Trophoblast cell (in vitro differentiated cells and primary cell): ENCODE results near the gene PLXNB1.

ENCODE experiments used
- DNase-seq, 2 donors: peaks; one replicate each; pipeline ENCODE4 v3.0.0-alpha.2; 2016
- H2AFZ ChIP-seq: 2 replicates; pipeline ENCODE4 v1.6.1; 2013; ENCODE audit warnings: low read length, moderate library complexity, mild to moderate bottlenecking; ENCODE audit not compliant: insufficient read depth, poor library complexity
- H2AK5ac ChIP-seq: 2 replicates; pipeline ENCODE4 v1.6.1; 2013; ENCODE audit warnings: mild to moderate bottlenecking, low read length
- H2BK120ac ChIP-seq: 2 replicates; pipeline ENCODE4 v1.6.1; 2013; ENCODE audit warnings: low read length, mild to moderate bottlenecking, moderate library complexity; ENCODE audit not compliant: insufficient read depth, poor library complexity
- H2BK12ac ChIP-seq: 2 replicates; pipeline ENCODE4 v1.6.1; 2013; ENCODE audit warnings: mild to moderate bottlenecking, low read length, moderate library complexity
- H2BK5ac ChIP-seq: 2 replicates; pipeline ENCODE4 v1.6.1; 2013; ENCODE audit warnings: low read length, low read depth, moderate library complexity, mild to moderate bottlenecking; ENCODE audit not compliant: poor library complexity
- H3K14ac ChIP-seq: 2 replicates; pipeline ENCODE4 v1.6.1; 2013; ENCODE audit warnings: mild to moderate bottlenecking, low read length
- H3K18ac ChIP-seq: 2 replicates; pipeline ENCODE4 v1.6.1; 2013; ENCODE audit warnings: mild to moderate bottlenecking, low read length
- H3K23ac ChIP-seq: 2 replicates; pipeline ENCODE4 v1.6.1; 2013; ENCODE audit warnings: low read length
- H3K27ac ChIP-seq: 2 replicates; pipeline ENCODE4 v1.5.1; 2013; ENCODE audit warnings: low read depth, mild to moderate bottlenecking, inconsistent platforms, low read length, moderate library complexity
- H3K27me3 ChIP-seq: 2 replicates; pipeline ENCODE4 v1.6.1; 2013; ENCODE audit warnings: inconsistent platforms, mild to moderate bottlenecking, low read length, moderate library complexity; ENCODE audit not compliant: insufficient read depth
- H3K36me3 ChIP-seq, 2 experiments: 1 replicate in 1 of 2; 2 replicates in 1 of 2; pipeline ENCODE4 v1.6.1; 2013; ENCODE audit warnings: low read length in 2 of 2, mild to moderate bottlenecking in 2 of 2, moderate library complexity in 1 of 2; ENCODE audit not compliant: insufficient read depth in 2 of 2, control insufficient read depth in 1 of 2
- H3K4ac ChIP-seq: 2 replicates; pipeline ENCODE4 v1.6.1; 2013; ENCODE audit warnings: low read depth, mild to moderate bottlenecking, low read length, moderate library complexity
- H3K4me1 ChIP-seq, 2 experiments: 1 replicate in 1 of 2; 2 replicates in 1 of 2; pipeline ENCODE4 v1.6.1; 2013; ENCODE audit warnings: low read length in 2 of 2, mild to moderate bottlenecking in 2 of 2, moderate library complexity in 1 of 2; ENCODE audit not compliant: insufficient read depth in 2 of 2, control insufficient read depth in 1 of 2
- H3K4me2 ChIP-seq: 2 replicates; pipeline ENCODE4 v1.6.1; 2013; ENCODE audit warnings: inconsistent platforms, mild to moderate bottlenecking, low read length, moderate library complexity
- H3K4me3 ChIP-seq: 2 replicates; pipeline ENCODE4 v1.5.1; 2013; ENCODE audit warnings: mild to moderate bottlenecking, low read depth, low read length, inconsistent platforms
- H3K79me1 ChIP-seq: one replicate; pipeline ENCODE4 v1.6.1; 2013; ENCODE audit warnings: low read length
- H3K79me2 ChIP-seq: 2 replicates; pipeline ENCODE4 v1.6.1; 2013; ENCODE audit warnings: low read length, mild to moderate bottlenecking; ENCODE audit not compliant: control insufficient read depth, insufficient read depth, poor library complexity
- H3K9ac ChIP-seq: 2 replicates; pipeline ENCODE4 v1.6.1; 2013; ENCODE audit warnings: mild to moderate bottlenecking, low read length
- H3K9me3 ChIP-seq: 2 replicates; pipeline ENCODE4 v1.6.1; 2013; ENCODE audit warnings: low read depth, mild to moderate bottlenecking, control low read depth, inconsistent platforms, low read length; ENCODE audit not compliant: insufficient read depth
- H4K12ac ChIP-seq: 2 replicates; pipeline ENCODE4 v1.6.1; 2013; ENCODE audit warnings: low read depth, mild to moderate bottlenecking, low read length, moderate library complexity
- H4K8ac ChIP-seq: 2 replicates; pipeline ENCODE4 v1.6.1; 2013; ENCODE audit warnings: low read depth, mild to moderate bottlenecking, low read length, moderate library complexity
- H4K91ac ChIP-seq: one replicate; pipeline ENCODE4 v1.6.1; 2013; ENCODE audit warnings: low read depth, mild to moderate bottlenecking, low read length, moderate library complexity
- WGBS: extraction: QIAGEN DNeasy Blood & Tissue Kit; methylation state at CpG from one replicate; pipeline ENCODE4 v1.1.7; 2013; ENCODE audit warnings: missing lambda C conversion rate; ENCODE audit not compliant: insufficient read length, insufficient coverage; ENCODE audit errors: extremely low coverage; 5-methylcytosine and 5-hydroxymethylcytosine counted together

PLXNB1 gene

DNA sequence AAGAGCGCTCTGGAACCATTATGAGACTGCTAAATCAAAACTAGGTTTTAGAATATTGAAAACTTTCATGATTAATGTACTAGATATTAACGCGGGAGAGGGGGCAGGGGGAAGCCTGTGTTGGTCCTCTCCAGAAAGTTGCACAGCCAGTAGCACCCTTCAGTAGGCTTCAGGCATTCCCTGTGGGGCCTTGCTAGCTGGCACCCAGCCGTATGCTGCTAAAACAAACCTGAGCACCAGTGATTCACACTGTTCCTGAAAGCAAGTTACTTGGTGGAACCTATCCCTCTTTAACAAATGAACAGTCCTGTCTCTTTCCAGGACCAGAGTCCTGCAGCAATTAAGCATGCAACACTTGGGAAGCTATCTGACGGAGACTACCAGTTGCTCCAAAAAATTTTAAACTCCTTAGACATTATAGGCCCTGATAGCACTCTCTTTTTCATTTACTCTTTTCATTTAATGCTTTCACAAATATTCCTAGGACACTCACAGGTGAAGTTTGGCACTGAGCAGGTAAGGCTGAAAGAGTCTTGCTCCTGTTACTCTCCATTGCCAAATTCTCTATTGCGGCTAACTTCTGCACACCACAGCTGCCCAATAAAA lies 15.5 kb upstream of the PLXNB1 start:
- Histone ChIP-seq H2BK5ac (no peak overlapping the region), H2BK120ac (no peak overlapping the region), H4K12ac (no peak overlapping the region), H3K9ac (no peak overlapping the region), H3K79me1 (peaks cover 3% of the 10 kb centered on the region), H3K18ac (no peak overlapping the region), H3K79me2 (peaks cover 4% of the 10 kb centered on the region), H2BK12ac (no peak overlapping the region), H3K27me3 (no peaks in the 10 kb centered on the region), H3K4me1 (peaks cover 9 to 10% of the 10 kb centered on the region in 2 experiments), H3K23ac (no peak overlapping the region), H3K27ac (no peak overlapping the region), H4K8ac (no peak overlapping the region), H3K36me3 (peaks cover 16 to 22% of the 10 kb centered on the region in 2 experiments), H2AFZ (no peak overlapping the region), H2AK5ac (no peak overlapping the region), H3K4me2 (no peak overlapping the region), H3K9me3 (no peaks in the 10 kb centered on the region), H4K91ac (no peak overlapping the region), H3K4me3 (no peak overlapping the region), H3K14ac (no peak overlapping the region), H3K4ac (no peak overlapping the region)
- DNase-seq, result no peak
- WGBS, result no CpG with 5 or more reads among the region's 6 CpGs

DNA sequence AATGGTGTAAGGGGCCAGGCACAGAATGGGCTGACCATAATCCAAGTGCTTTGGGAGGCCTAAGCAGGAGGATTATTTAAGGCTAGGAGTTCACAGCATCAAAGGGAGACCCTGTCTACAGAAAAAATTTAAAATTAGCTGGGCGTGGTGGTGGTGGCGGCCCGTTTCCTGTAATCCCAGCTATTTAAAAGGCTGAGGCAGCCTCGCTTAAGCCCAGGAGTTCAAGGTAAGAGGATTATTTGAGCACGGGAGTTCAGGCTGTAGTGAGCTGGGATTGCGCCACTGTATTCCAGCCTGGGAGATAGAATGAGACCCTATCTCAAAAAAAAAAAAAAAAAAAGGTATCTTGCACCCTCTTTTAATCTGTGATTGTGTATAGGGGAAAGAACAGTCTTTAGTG lies 12.1 kb upstream of the PLXNB1 start:
- H3K9me3 ChIP-seq, result no peaks in the 10 kb centered on the region
- no peak overlapping the region for H3K18ac ChIP-seq
- H2BK12ac ChIP-seq, result no peak overlapping the region
- peaks cover 4 to 8% of the 10 kb centered on the region in 2 experiments for H3K4me1 ChIP-seq
- no peak overlapping the region for H3K9ac ChIP-seq
- H3K4me3 ChIP-seq, result no peak overlapping the region
- no peak overlapping the region for H4K12ac ChIP-seq
- peak overlapping the region; percentile 67 for H3K4ac ChIP-seq
- no peak overlapping the region for H3K23ac ChIP-seq
- WGBS, result no CpG with 5 or more reads among the region's 6 CpGs
- H4K91ac ChIP-seq, result no peak overlapping the region
- H2AFZ ChIP-seq, result no peak overlapping the region
- H2BK5ac ChIP-seq, result no peak overlapping the region
- DNase-seq, result no peak
- H4K8ac ChIP-seq, result no peak overlapping the region
- H2AK5ac ChIP-seq, result no peak overlapping the region
- peaks cover 16 to 22% of the 10 kb centered on the region in 2 experiments for H3K36me3 ChIP-seq
- peaks cover 8% of the 10 kb centered on the region for H3K79me1 ChIP-seq
- H2BK120ac ChIP-seq, result no peak overlapping the region
- H3K27me3 ChIP-seq, result no peaks in the 10 kb centered on the region
- H3K14ac ChIP-seq, result no peak overlapping the region
- no peak overlapping the region for H3K4me2 ChIP-seq
- H3K79me2 ChIP-seq, result peaks cover 7% of the 10 kb centered on the region
- H3K27ac ChIP-seq, result no peak overlapping the region

DNA sequence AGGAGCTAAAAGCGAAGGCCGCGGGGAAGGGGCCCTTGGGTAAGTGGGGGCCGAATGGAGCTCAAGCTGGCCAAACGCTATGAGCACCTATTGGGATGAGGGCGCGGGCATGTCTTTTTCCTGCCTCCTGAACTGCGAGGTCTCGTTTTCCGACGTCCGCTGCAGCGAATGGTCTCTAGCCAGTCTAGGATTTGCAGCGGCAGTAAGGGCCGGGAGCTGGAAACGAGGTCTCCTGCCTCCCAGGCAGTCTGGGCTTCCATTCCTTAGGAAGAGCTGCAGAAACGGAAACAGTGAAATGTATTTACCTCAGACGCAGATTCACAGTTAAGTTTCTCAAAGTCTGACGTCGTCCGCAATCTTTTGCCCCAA lies 10.7 kb upstream of the PLXNB1 start:
- Histone ChIP-seq H3K23ac (no peak overlapping the region), H4K12ac (peak overlapping the region; percentile 85), H3K79me1 (peaks cover 6% of the 10 kb centered on the region), H3K27ac (peak overlapping the region; percentile 59), H2BK5ac (no peak overlapping the region), H3K4ac (peak overlapping the region; percentile 93), H3K9ac (peak overlapping the region; percentile 96), H3K4me2 (peak overlapping the region; percentile 89), H3K18ac (no peak overlapping the region), H2BK120ac (peak overlapping the region; percentile 67), H4K8ac (peak overlapping the region; percentile 96), H2AK5ac (peak overlapping the region; percentile 49), H3K14ac (peak overlapping the region; percentile 91), H3K9me3 (no peaks in the 10 kb centered on the region), H3K36me3 (peaks cover 16 to 22% of the 10 kb centered on the region in 2 experiments), H2AFZ (no peak overlapping the region), H3K4me1 (peaks cover 2 to 4% of the 10 kb centered on the region in 2 experiments), H3K79me2 (peaks cover 7% of the 10 kb centered on the region), H3K4me3 (peak overlapping the region; percentile 94), H4K91ac (peak overlapping the region; percentile 89), H2BK12ac (no peak overlapping the region), H3K27me3 (no peaks in the 10 kb centered on the region)
- DNase-seq, result peak; percentile 21 to 45
- WGBS, result no CpG with 5 or more reads among the region's 21 CpGs

DNA sequence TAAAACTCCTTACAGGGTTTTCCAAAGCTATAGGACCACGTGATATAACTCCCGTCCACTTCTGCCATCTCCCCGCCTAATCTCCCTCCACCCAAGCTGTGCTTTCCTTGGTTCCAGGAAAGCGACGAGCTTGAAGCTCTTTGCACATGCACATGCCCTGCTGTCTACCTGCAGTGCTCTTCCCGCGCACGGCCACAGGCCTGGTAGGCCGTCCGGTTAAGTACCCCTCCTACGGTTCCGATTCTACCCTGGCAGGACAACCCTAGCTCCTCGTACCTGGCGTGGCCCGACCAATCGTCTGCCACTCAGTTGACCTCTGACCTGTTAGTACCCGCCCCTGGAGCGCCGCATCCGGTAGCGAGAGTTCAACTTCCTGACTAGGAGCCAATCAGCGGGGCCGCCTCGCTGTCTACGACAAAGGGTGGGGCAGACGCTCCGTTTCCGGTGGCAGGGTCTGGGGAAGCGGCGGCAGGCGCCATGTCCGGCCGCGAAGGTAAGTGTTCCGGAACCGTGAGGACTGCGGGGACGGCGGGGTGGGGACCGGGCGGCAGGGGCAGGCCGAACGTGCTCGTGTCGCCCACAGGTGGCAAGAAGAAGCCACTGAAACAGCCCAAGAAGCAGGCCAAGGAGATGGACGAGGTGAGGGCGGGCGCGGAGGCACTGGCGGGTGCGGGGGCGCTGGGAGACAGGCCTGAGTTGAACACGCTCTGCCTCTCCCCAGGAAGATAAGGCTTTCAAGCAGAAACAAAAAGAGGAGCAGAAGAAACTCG lies 10.1 kb upstream of the PLXNB1 start, which contains the start of the genes CCDC51 and TMA7:
Gene CCDC51 (minus strand): TSS at position 300 of the 770 bp plus-strand sequence. CDS start 4,991 bp downstream, outside the sequence.
Gene TMA7 (plus strand): TSS at position 438 of the 770 bp plus-strand sequence. CDS start 40 bp downstream, at position 478.
- Histone ChIP-seq H3K18ac (peak within 1 kb of the TSS; percentile 86), H2BK5ac (peak within 1 kb of the TSS; percentile 68), H3K4me3 (peak within 1 kb of the TSS; percentile 94), H3K4me1 (peaks cover 4% of the 10 kb centered on the region in 2 experiments), H4K8ac (peak within 1 kb of the TSS; percentile 96), H3K4me2 (peak within 1 kb of the TSS; percentile 89), H4K12ac (peak within 1 kb of the TSS; percentile 85), H2AFZ (peak within 1 kb of the TSS; percentile 69), H3K36me3 (peaks cover 16 to 22% of the 10 kb centered on the region in 2 experiments), H2BK120ac (peak within 1 kb of the TSS; percentile 67), H3K79me1 (peaks cover 6% of the 10 kb centered on the region), H3K27ac (peak within 1 kb of the TSS; percentile 59), H3K4ac (peak within 1 kb of the TSS; percentile 93), H3K14ac (peak within 1 kb of the TSS; percentile 91), H3K9me3 (no peaks in the 10 kb centered on the region), H3K23ac (no peak within 1 kb of the TSS), H4K91ac (peak within 1 kb of the TSS; percentile 89), H2AK5ac (peak within 1 kb of the TSS; percentile 61), H3K27me3 (no peaks in the 10 kb centered on the region), H2BK12ac (no peak within 1 kb of the TSS), H3K79me2 (peaks cover 7% of the 10 kb centered on the region), H3K9ac (peak within 1 kb of the TSS; percentile 96)
- DNase-seq, result peak; percentile 99
- no CpG with 5 or more reads among the region's 54 CpGs for WGBS
